Measurements from ENCODE around the gene ZBTB43. TPM values are rescaled to one million over a fixed set of nuclear protein-coding genes. Genes with fewer than 3 reads are reported as not detected.

The ZBTB43 gene
- total RNA-seq, 1 donor from 2014 or later = 2.4 TPM

GRCh38 chr9:126875756-126876510 lies 71.1 kb downstream of the ZBTB43 start:
- no peak overlapping the region for H3K4me3 ChIP-seq
- H3K27ac ChIP-seq = no peak overlapping the region
- TF ChIP-seq CTCF (IDR thresholded peaks at IDR 0.05) = no peak
- no peak for DNase-seq (ENCODE audit: low spot score in 2 of 2)
- no peaks in the 10 kb centered on the region for H3K9me3 ChIP-seq
- intact Hi-C loops (cut with DNase I) = no loop called here
- H3K36me3 ChIP-seq = peaks cover 13 to 14% of the 10 kb centered on the region in 2 donors
- H3K4me1 ChIP-seq = peaks cover 0 to 1% of the 10 kb centered on the region in 2 donors
- H3K27me3 ChIP-seq = no peaks in the 10 kb centered on the region

- H3K4me3 ChIP-seq = no peak overlapping the region
- H3K27me3 ChIP-seq = no peaks in the 10 kb centered on the region
- peaks cover 13 to 14% of the 10 kb centered on the region in 2 donors for H3K36me3 ChIP-seq
- peaks cover 0 to 5% of the 10 kb centered on the region in 2 donors for H3K4me1 ChIP-seq
- H3K9me3 ChIP-seq = no peaks in the 10 kb centered on the region
- H3K27ac ChIP-seq = no peak overlapping the region
- DNase-seq (ENCODE audit: low spot score in 2 of 2) = no peak
- intact Hi-C loops (cut with DNase I) = no loop called here
- TF ChIP-seq CTCF (IDR thresholded peaks at IDR 0.05) = no peak
These were observed 71.7 kb downstream of the ZBTB43 start for GRCh38 chr9:126876531-126876930.

- no peak for TF ChIP-seq CTCF (IDR thresholded peaks at IDR 0.05)
These were observed 72.6 kb downstream of the ZBTB43 start for GRCh38 chr9:126877418-126877817.

GRCh38 chr9:126879288-126879687 lies 74.4 kb downstream of the ZBTB43 start:
- no peak for DNase-seq (ENCODE audit: low spot score in 2 of 2)
- no peak for TF ChIP-seq CTCF (IDR thresholded peaks at IDR 0.05)
- no peaks in the 10 kb centered on the region for H3K9me3 ChIP-seq
- no peak overlapping the region for H3K27ac ChIP-seq
- intact Hi-C loops (cut with DNase I) = no loop called here
- no peaks in the 10 kb centered on the region for H3K27me3 ChIP-seq
- H3K4me1 ChIP-seq = peaks cover 0 to 5% of the 10 kb centered on the region in 2 donors
- H3K36me3 ChIP-seq = peaks cover 20 to 25% of the 10 kb centered on the region in 2 donors
- H3K4me3 ChIP-seq = no peak overlapping the region

More at GRCh38 chr9:126877418-126877817, 72.6 kb downstream of the ZBTB43 start:
- no peaks in the 10 kb centered on the region for H3K27me3 ChIP-seq
- no peak for DNase-seq (ENCODE audit: low spot score in 2 of 2)
- H3K36me3 ChIP-seq = peaks cover 14% of the 10 kb centered on the region in 2 donors
- no peak overlapping the region for H3K27ac ChIP-seq
- peaks cover 0 to 5% of the 10 kb centered on the region in 2 donors for H3K4me1 ChIP-seq
- no peak overlapping the region for H3K4me3 ChIP-seq
- H3K9me3 ChIP-seq = no peaks in the 10 kb centered on the region
- intact Hi-C loops (cut with DNase I) = no loop called here

- no peak for TF ChIP-seq CTCF (IDR thresholded peaks at IDR 0.05)
- Histone ChIP-seq H3K4me1 (peaks cover 0 to 5% of the 10 kb centered on the region in 2 donors), H3K27me3 (no peaks in the 10 kb centered on the region), H3K27ac (no peak overlapping the region), H3K4me3 (no peak overlapping the region), H3K9me3 (no peaks in the 10 kb centered on the region), H3K36me3 (peaks cover 20 to 25% of the 10 kb centered on the region in 2 donors)
- intact Hi-C loops (cut with DNase I) = no loop called here
- DNase-seq (ENCODE audit: low spot score in 2 of 2) = no peak
These were observed 75.5 kb downstream of the ZBTB43 start for GRCh38 chr9:126880226-126880946.

All from ascending aorta (tissue), 2 donors.